Parathyroid adenoma (tissue), 2 donors: ENCODE measurements around the gene PLEK2.

Experiments used
- H2AFZ ChIP-seq: fragments of 300-600 bp; sonication (generic); one replicate; pipeline ENCODE4 v1.7.0; 2017; ENCODE audit warnings: antibody characterized with exemption, mild to moderate bottlenecking
- H3K27ac ChIP-seq: fragments of 300-600 bp; sonication (generic); one replicate; pipeline ENCODE4 v1.7.0; 2017
- H3K27me3 ChIP-seq: fragments of 300-600 bp; sonication (generic); one replicate; pipeline ENCODE4 v1.7.0; 2017; ENCODE audit warnings: low read length; ENCODE audit not compliant: control insufficient read depth, insufficient read depth
- H3K36me3 ChIP-seq: fragments of 300-600 bp; sonication (generic); one replicate; pipeline ENCODE4 v1.7.0; 2017; ENCODE audit warnings: low read length; ENCODE audit not compliant: control insufficient read depth, insufficient read depth
- H3K4me1 ChIP-seq: fragments of 300-600 bp; sonication (generic); one replicate; pipeline ENCODE4 v1.7.0; 2017; ENCODE audit warnings: control low read depth
- H3K4me2 ChIP-seq: fragments of 300-600 bp; sonication (generic); one replicate; pipeline ENCODE4 v1.7.0; 2017; ENCODE audit warnings: low read length
- H3K4me3 ChIP-seq: fragments of 300-600 bp; sonication (generic); one replicate; pipeline ENCODE4 v1.7.0; 2017; ENCODE audit warnings: low read depth, low read length
- H3K79me2 ChIP-seq: fragments of 300-600 bp; sonication (generic); one replicate; pipeline ENCODE4 v1.7.0; 2017; ENCODE audit warnings: control low read depth
- H3K9ac ChIP-seq: fragments of 300-600 bp; sonication (generic); one replicate; pipeline ENCODE4 v1.7.0; 2017; ENCODE audit warnings: mild to moderate bottlenecking
- H3K9me3 ChIP-seq: fragments of 300-600 bp; sonication (generic); one replicate; pipeline ENCODE4 v1.7.0; 2017; ENCODE audit warnings: low read length; ENCODE audit not compliant: control insufficient read depth
- CTCF ChIP-seq: fragments of 300-600 bp; sonication (generic); IDR thresholded peaks from one replicate; pipeline ENCODE4 v1.7.0; 2017; ENCODE audit warnings: antibody characterized with exemption, mild to moderate bottlenecking
- donor health status: primary hyperparathyroidism.

The PLEK2 gene

GRCh38 chr14:67396381-67396970 is 15.5 kb downstream of the PLEK2 start:
- H3K4me3 ChIP-seq = no peak overlapping the region
- no peak overlapping the region for H3K9ac ChIP-seq
- H2AFZ ChIP-seq = no peak overlapping the region
- no peaks in the 10 kb centered on the region for H3K36me3 ChIP-seq
- H3K4me1 ChIP-seq = peaks cover 9% of the 10 kb centered on the region
- no peak overlapping the region for H3K27ac ChIP-seq
- H3K4me2 ChIP-seq = no peak overlapping the region
- no peaks in the 10 kb centered on the region for H3K27me3 ChIP-seq
- H3K9me3 ChIP-seq = no peaks in the 10 kb centered on the region
- no peak for TF ChIP-seq CTCF
- H3K79me2 ChIP-seq = no peaks in the 10 kb centered on the region

GRCh38 chr14:67395876-67396189 is 16.1 kb downstream of the PLEK2 start:
- H3K4me3 ChIP-seq = no peak overlapping the region
- H3K27me3 ChIP-seq = no peaks in the 10 kb centered on the region
- no peak overlapping the region for H3K4me2 ChIP-seq
- no peaks in the 10 kb centered on the region for H3K36me3 ChIP-seq
- H3K9ac ChIP-seq = no peak overlapping the region
- no peak overlapping the region for H3K27ac ChIP-seq
- H3K79me2 ChIP-seq = no peaks in the 10 kb centered on the region
- TF ChIP-seq CTCF = no peak
- H3K4me1 ChIP-seq = peaks cover 15% of the 10 kb centered on the region
- no peaks in the 10 kb centered on the region for H3K9me3 ChIP-seq
- no peak overlapping the region for H2AFZ ChIP-seq

- Histone ChIP-seq H3K9me3 (no peaks in the 10 kb centered on the region), H3K4me1 (peaks cover 19% of the 10 kb centered on the region), H3K4me2 (no peak overlapping the region), H2AFZ (no peak overlapping the region), H3K4me3 (no peak overlapping the region), H3K79me2 (no peaks in the 10 kb centered on the region), H3K9ac (no peak overlapping the region), H3K36me3 (no peaks in the 10 kb centered on the region), H3K27me3 (no peaks in the 10 kb centered on the region), H3K27ac (no peak overlapping the region)
- no peak for TF ChIP-seq CTCF
Observed at GRCh38 chr14:67395086-67395875, 16.7 kb downstream of the PLEK2 start.

GRCh38 chr14:67393689-67394088 is 18.3 kb downstream of the PLEK2 start:
- Histone ChIP-seq H3K4me2 (no peak overlapping the region), H3K4me3 (no peak overlapping the region), H3K27ac (no peak overlapping the region), H2AFZ (no peak overlapping the region), H3K27me3 (no peaks in the 10 kb centered on the region), H3K79me2 (no peaks in the 10 kb centered on the region), H3K9me3 (no peaks in the 10 kb centered on the region), H3K9ac (no peak overlapping the region), H3K4me1 (peaks cover 19% of the 10 kb centered on the region), H3K36me3 (no peaks in the 10 kb centered on the region)
- no peak for TF ChIP-seq CTCF

- Histone ChIP-seq H3K4me3 (no peak overlapping the region), H3K9me3 (no peaks in the 10 kb centered on the region), H3K4me1 (peaks cover 19% of the 10 kb centered on the region), H2AFZ (no peak overlapping the region), H3K27me3 (no peaks in the 10 kb centered on the region), H3K27ac (no peak overlapping the region), H3K4me2 (no peak overlapping the region), H3K79me2 (no peaks in the 10 kb centered on the region), H3K9ac (no peak overlapping the region), H3K36me3 (no peaks in the 10 kb centered on the region)
- no peak for TF ChIP-seq CTCF
Observed at GRCh38 chr14:67392800-67393199, 19.2 kb downstream of the PLEK2 start.
